HG03175 (cell line): Measurements from ENCODE around the gene TMEM143.
"Not testable (repeated sequence)": the region's sequence is repeated elsewhere in the genome, so short reads cannot be mapped to it uniquely, and the experiment has no call there.

ENCODE experiments used
- ATAC-seq: cut with Tn5 transposase; IDR thresholded peaks from one replicate; pipeline ENCODE4 v1.9.1; 2021; ENCODE audit warnings: mild to moderate bottlenecking, moderate library complexity; ENCODE audit not compliant: unreplicated experiment

The TMEM143 gene

DNA sequence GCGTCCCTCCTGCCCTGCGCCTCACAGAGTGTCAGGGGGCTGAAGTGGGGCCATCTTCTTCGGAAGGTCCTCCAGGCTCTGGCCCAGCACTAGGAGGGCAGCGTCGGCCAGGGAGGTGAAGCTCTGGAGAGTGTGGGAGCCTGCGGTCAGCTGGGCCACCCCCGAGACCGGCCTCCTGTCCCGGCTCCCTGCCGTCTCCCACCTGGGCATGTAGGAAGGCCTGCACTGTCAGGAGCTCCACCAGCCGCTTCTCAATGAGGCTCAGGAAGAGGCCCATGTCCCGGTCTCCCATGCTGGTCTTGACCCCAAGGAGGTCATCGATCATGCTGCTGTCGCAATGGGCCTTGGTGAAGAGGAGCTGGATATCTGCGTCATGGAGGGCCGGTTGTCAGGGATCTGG lies 65.8 kb downstream of the TMEM143 start:
- no peak for ATAC-seq

DNA sequence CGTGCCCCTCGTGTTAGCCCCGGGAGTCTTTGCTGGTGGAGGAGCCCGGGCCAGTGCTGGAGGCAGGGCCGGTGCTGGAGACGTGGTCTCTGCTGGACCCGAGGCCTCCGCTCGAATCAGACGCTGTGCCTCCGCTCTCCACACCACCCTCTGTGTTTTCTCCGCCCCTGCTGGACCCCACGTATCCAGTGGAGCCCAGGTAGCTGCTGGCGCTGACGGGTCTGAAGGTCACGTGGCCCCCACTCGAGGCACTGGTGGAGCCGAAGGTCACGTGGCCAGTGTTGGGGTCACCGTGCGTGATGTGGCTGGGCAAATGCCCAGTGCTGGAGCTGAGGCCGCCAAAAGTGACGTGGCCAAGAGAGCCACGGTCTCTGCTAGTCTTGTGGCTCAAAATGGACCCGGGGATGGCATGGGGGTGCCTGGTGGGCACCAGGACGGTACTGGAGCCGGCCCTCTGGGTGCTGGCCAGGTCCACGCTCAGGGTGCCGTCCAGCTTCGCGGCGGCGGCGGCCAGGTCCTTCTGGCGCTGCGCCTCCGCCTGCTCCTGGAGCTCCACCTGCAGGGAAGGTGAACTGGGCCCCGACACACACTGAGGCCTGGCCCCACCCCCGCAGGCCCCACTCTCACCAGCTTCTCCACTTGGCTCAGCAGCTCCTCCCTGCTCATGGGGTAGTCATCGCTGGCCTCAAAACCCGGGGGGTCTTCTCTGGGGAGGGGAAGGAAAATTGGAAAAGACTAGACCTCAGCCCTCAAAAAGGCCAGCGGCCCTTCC lies 66.6 kb downstream of the TMEM143 start:
- no peak for ATAC-seq

DNA sequence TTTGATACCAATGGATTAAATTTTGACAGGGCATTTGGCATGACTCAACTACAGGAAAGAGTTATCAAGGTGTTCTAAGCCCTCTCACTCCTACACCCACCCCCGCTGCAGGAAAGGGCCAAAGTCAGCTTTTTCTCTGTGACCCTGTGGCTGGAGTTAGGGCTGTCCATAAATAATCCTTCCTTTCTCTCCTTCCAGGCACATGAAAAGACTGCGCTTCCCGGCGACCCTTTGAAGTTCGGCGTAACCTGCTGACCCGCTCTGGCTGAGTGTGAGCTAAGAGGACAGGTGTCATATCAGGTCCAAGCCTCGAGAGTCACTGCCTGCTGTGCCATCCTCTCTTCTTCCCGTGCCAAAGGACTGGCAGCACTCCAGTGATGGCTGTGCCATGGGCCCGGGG lies 68.3 kb downstream of the TMEM143 start:
- ATAC-seq = no peak

DNA sequence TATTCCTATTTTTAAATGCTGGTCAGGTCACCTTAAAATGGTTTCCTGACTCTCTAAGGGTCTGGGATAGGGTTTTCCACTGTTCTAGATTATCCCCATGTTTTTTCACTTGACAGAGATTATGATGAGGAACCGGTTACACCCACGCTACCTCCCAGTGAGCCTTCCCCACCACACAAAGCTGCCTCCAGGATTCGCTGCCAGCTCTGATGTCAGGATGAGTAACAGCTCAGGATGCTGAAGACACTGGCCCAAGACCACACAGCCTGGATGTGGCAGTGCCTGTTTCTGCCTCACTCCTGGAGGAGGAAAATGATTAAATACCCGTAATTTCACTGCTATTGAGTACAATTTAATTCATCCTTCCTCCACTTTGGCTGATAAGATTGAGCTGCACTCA lies 70.9 kb downstream of the TMEM143 start:
- no peak for ATAC-seq

DNA sequence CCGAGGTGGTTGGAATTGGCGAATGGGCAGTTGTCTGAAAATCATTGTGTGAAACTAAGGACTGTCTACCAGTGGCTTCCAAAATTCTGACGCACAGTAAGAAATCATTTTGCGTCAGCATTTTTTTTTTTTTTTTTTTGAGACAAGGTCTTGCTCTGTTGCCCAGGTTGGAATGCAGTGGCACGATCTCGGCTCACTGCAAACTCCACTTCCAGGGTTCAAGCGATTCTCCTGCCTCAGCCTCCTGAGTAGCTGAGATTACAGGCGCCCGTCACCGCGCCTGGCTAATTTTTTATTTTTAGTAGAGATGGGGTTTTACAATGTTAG lies 72.3 kb downstream of the TMEM143 start:
- ATAC-seq = not testable (repeated sequence)

DNA sequence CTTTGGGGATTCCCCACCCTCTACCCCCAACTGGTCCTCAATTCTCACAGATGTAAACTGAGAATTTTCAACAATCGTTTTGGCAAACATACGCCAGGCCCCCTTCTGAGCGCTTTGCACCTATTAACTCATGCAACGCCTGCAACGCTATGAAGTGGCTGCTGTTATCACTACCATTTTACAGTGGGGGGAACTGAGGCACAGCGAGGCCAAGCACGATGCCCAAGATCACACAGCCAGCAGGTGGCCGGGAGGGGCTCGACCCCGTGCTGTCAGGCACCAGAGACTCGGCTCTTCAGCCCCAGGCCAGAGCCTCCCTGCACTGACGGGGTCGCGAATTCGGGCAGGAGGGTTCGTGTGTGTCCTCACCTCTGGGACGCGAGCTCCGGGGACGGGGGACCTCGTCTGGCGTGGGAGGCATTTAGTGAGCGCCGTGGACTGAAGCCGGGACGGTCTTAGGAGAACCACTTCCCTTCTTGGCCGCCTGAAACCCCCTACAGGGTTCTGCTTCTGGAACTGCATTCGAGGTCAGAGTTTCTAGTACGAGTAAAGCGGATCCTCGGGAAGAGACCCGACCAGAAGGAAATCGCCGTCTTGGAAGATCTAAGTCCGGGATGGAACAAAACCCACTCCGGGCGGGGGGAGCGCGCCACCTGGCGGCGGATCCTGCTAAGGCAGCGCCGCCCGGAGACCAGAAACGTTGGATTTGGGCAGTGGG lies 72.8 kb downstream of the TMEM143 start:
- ATAC-seq = no peak

DNA sequence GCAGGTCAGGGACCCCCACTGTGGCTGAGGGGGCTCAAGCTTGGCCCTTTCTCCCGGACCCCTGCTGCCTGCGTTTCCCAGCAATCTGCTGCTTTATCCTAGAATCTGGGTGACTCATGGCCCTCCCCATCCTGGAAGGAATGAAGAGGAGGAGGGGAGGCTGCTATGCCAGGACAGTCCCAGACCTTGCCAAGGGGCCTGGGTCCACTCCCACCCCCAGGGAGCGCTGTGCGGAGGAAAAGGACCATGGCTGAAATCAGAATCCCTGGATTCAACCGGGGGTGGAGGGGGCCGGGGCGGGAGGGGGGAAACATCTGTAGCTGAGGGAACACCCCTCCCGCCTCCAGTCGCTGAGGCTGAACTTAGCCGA lies 73.4 kb downstream of the TMEM143 start:
- no peak for ATAC-seq

DNA sequence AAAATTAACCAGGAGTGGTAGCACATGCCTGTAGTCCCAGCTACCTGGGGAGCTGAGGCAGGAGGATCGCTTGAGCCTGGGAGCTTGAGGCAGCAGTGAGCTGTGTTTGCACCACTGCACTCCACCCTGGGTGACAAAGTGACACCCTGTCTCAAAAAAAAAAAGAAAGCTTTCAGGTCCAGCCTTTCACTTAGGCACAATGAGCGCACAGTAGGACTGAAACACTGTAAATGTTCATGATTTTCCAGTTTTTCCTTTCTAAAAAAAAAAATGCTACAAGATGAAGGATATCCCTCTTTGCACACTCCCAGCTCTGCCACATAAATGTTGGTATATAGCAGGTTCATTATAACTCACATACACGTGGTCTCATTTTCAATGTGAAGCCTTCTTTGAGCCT lies 76.0 kb downstream of the TMEM143 start:
- no peak for ATAC-seq

DNA sequence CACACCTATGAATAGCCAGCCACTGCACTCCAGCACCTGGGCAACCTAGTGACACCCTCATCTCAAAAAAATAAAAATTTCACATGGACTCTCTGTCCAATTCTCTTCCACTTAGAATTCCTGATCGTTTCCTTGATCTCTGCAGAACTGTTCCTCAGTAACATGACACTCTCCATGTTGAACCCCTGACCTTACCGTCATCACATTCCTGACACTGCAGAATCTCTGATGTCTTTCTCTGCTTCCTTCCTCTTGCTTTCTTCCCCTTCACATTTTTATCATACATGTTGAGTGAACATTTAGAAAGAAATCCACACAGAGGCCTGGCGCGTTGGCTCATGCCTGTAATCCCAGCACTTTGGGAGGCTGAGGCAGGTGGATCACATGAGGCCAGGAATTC lies 78.8 kb downstream of the TMEM143 start:
- no peak for ATAC-seq

DNA sequence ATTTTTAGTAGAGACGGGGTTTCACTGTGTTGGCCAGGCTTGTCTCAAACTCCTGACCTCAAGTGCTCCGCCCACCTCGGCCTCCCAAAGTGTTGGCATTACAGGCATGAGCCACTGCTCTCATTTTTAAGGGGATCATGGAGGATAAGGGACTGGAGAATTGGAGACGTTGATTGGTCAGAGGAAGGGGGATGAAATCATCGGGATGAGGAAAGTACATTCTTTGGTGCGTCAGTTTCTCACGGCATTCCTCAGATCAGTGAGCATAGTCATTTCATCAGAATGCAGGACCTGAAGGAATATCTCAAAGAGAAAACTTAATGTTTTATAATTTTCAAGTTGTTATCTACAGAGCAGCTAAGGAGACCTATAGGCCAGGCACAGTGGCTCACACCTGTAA lies 79.8 kb downstream of the TMEM143 start:
- no peak for ATAC-seq
